HG02943 (cell line): ENCODE measurements around the gene ZNF346.
"Not testable (repeated sequence)": the region's sequence is repeated elsewhere in the genome, so short reads cannot be mapped to it uniquely, and the experiment has no call there.

Experiments
- ATAC-seq: cut with Tn5 transposase; IDR thresholded peaks from one replicate; pipeline ENCODE4 v1.9.1; 2021; ENCODE audit warnings: mild to moderate bottlenecking, low read depth, moderate library complexity; ENCODE audit not compliant: unreplicated experiment

ZNF346 gene

DNA sequence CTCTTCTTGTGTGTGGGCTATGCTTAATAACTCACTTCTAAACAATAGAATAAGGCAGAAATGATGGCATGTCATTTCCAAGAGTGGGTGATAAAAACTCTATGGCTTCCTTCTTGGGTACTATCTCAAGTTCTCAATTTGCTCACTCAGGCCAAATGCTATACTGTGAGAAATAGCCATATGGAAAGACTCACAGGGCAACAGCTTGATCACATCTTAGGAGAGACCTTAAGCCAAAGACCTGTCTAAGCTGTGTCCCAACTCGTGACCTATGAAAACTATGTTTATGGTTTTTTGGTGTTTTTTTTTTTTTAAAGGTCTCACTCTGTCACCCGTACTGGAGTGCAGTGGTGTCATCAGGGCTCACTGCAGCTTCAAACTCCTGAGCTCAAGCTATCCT is 13.8 kb upstream of the ZNF346 start:
- no peak for ATAC-seq

DNA sequence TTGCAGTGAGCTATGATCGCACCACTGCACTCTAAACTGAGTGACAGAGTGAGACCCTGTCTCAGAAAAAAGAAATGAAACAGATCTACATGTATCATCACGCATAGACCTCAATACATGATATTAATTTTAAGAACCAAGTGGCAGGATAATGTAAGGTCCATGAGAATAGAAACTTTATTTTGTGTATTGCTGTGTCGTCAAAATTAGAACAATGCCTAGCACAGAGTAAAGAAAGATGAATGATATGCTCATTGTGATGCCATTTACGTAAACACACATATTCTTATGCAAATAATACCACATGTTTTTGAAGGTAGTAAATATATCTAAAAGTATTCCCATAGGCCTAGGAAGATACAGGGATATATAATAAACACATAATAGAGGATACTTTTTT is 12.3 kb upstream of the ZNF346 start:
- ATAC-seq: no peak

DNA sequence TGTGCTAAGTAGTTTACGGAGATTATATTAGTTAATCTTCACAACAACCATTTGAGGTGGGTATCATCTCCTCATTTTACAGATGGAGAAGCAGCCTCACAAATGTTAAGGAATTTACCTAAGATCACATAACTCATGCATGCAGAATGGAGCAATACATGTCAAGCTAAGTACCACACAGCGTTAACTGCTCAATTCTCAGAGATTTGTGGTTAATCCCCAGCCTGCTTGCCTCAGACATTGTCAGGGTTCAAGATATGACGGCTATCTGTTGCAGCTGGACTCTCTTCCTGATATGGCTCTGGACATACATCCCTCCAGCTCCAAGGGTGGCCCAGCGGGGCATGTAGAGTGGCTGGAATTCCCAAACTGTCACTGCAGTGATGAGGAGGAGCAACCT is 7.3 kb upstream of the ZNF346 start:
- ATAC-seq: no peak

DNA sequence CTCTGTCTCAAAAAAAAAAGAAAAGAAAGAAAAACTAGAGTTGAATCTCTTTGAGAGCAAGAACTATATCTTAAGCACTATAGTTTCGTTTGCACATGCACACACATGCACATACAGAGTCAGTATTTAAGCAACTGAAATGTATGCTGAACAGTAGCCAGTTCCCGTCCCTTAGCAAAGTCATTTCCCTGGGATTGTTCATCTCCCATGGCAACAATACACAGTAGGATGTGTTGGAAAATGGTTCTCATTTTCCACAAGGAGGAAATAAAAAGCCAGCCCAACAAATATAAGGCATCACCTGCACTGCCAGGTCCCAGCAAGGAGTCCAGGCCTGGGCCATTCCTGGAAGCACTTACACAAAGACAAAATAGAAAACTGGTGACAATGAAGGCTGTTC is 4.2 kb upstream of the ZNF346 start:
- ATAC-seq: no peak

DNA sequence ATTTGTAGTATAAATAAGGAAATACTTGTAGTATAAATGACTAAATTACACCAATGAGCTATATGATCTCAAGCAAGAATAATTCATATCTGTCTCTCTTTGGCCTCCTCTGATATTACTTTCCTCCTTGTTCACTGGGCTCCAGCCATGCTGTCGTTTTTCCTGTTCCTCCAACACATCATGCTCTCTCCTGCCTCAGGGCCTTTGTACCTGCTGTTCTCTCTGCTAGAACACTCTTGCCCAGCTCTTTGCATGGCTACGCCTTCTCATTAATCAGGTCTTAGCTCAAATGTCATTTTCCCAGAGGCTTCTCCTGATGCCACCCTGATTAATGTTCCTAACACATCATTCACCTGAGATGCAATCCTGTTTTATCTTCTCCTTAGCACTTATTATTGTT is 2.5 kb upstream of the ZNF346 start:
- no peak for ATAC-seq

DNA sequence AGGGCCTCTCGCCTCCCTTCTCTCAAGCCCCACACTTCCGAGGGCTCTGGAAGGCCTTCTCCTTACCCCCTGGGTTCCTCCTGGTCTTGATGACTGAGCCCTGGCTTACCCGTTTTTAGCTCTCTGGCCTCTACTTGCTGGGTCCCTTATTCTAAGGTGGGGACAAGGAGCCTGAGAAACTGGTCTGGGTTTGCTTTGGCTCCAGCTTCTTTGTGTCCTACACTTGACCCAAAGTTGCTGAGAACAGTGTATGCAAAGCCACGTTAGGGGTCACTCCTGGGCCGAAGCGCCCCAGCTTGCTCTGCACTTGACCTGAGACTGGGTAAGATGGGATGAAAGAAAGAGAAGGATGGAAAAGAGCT is 788 bp downstream of the ZNF346 start:
- no peak for ATAC-seq

DNA sequence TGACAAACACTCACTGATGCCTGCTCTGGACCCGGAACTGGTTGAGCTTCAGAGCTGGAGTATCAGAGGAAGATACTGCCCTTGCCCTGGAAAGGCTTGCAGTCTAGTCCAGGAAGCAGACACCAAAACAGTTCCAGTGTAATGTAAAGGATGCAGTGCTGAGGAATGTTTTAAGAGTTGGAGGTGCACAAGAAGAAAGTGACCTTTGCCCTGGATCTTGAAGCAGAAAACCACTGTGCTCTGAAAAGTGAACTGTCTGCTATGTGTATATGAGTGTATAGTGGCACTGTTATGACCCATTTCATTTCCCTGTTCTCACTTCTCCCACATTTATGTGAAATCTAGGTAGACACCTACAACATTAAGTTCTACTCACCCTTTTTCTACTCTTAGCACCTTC is 2.1 kb downstream of the ZNF346 start:
- ATAC-seq: no peak

DNA sequence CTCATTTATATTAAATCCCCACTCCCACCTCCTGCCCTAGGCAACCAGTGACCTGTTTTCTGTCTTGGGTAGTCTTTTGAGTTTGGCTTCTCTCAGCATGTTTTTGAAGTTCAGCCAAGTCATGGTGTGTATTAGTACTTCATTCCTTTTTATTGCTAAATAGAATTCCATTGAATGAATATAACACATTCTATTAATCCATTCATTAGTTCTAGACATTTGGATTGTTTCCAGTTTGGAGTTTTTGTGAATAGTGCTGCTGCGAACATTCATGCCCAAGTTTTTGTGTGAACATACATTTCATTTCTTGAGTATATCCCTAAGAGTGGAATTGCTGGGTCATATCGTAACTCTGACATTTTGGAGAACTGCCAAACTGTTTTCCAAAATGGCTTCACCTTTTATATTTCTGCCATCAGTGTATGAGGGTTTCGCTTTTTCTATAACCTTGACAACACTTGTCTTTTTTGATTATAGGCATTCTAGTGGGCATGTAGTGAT is 2.7 kb downstream of the ZNF346 start:
- ATAC-seq: no peak

DNA sequence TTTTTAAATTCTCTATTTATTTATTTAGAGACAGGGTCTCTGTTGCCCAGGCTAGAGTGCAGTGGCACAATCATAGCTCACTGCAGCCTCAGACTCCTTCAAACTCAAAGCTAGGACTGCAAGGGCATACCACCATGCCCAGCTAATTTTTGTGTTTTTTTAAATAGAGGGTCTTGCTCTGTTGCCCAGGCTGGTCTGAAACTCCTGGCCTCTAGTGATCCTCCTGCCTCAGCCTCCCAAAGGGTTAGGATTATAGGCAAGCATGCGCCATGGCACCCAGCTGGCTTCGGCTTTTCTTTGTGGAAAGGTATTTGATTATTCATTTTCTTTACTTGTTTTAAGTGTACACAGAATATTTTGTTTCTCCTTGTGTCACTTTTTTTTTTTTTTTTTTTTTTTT is 5.2 kb downstream of the ZNF346 start:
- ATAC-seq: no peak

DNA sequence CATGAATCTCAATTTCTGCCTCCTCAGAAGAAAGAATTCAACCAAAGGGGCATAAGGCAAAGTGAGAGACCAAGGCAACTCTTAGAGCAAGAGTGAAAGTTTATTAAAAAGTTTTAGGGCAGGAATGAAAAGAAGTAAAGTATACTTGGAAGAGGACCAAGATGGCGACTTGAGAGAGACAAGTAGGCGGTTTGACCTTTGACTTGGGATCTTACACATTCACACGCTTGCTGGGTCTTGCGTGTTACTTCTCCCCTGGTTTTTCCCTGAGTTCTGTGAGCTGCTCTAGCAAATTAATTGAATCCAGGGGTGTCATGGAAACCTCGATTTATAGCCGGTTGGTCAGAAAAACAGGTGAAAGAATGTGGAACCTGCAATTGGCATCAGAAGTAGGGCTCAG is 7.0 kb downstream of the ZNF346 start:
- no peak for ATAC-seq

DNA sequence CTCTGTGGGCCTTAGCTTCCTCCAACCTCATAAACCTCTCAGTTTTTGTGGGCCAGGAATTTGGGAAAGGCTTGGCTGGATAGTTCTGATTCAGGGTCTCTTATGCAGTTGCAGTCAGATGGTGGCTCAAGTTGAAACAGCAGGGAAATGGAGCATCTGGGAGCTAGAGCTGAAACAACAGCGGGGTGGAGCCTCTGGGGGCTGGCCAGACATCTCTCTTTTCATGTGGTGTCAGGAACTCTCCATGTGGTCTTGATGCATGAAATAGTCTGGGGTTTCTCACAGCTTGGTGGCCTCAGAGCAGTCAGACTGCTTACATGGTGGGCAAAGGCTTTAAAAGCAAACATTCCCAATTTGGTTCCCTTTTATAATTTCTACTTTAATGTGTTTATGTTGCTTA is 13.5 kb downstream of the ZNF346 start:
- ATAC-seq: no peak

DNA sequence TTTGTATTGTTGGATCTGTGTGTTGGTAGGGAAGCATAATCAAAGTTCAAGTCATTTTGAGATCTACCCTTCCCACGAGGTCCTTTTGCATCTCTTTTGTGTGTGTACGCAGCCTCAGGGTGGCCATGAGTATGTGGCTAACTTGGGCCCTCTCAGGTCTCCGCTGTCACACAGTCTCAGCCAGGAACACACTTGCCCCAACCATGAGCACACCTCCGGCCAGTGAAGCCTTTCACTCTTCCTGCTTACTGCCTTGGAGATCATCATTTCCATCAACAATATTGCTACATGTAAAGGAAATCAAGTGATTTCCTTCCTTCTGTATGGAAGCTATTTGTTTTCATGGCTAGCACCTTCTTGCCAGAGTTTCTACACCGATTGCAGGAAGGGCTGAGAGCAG is 13.9 kb downstream of the ZNF346 start:
- ATAC-seq: no peak

DNA sequence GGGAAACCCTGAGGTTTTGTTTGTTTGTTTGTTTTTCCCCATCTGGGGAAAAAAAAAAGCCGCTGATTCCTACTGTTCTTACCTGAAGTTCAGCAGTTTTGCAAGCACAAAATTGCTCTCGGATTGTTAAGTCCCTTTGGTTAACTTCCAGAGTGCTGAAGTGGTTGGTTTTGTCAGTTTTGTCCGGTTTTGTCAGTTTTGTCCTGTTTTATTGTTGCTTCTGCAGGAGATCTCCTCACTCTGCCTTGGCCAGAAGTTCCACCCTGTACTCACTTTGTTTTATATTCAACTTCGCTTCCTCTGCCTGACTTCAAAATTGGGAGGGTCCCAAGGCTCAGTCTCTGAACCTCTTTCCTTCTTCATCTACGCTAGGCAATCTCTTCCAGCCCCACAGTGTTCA is 14.4 kb downstream of the ZNF346 start:
- ATAC-seq: no peak

DNA sequence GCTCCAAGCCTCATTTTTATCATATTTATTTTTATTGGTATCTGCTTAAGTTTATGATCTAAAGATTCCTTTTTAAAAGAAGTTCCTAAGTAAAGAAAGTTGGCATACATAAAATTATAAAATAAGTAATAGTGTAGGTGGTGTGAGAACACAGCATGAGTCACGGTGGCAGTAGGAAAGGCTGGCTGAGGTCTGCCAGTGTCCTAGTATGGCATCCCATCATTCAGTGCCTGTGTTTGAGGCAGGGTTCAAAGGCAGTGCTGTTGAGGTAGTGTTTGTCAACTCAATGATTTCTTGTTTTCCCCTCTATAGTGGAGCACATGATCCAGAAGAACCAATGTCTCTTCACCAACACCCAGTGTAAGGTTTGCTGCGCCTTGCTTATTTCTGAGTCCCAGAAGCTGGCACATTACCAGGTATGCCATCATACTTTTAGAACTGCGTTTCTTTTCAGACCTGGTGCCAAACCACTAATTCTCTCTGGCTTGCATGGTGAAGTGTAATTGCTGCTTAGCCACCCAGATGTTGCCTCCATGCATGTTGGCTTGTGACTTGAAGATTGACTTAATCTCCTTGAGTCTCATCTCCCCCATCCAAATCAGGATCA is 18.4 kb downstream of the ZNF346 start:
- no peak for ATAC-seq

DNA sequence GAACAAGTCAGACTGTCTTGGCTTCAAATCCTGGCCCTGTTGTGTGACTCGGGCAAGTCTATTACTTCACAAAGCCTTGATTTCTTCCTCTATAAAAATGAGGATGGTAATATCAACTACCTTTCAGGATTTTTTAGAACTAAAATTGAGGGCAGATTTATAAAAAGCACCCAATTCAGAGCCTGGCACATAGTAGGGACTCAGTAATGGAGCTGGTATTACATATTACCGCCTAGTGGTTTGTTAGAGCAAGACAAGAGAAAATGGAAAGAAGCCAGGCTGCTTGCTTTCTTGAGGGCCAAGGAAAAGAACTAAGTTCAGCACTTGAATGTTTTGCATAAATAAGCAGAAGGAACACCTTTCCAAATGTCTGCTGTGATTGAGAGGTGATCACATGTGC is 19.4 kb downstream of the ZNF346 start:
- ATAC-seq: no peak

DNA sequence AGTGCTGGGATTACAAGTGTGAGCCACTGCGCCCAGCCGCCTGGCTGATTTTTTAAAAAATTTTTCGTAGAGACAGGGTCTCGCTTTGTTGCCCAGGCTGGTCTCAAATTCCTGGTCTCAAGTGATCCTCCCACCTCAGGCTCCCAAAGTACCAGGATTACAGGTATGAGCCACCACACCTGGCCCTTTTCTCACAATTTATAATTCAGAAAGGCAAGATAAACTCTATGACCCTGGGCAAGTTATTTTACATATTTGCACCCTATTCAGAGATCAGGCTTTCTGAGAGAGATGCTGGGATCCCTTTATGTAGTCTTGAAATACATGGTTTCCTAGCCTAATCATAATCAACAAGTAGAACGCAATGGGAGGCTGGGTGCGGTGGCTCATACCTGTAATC is 20.6 kb downstream of the ZNF346 start:
- no peak for ATAC-seq

DNA sequence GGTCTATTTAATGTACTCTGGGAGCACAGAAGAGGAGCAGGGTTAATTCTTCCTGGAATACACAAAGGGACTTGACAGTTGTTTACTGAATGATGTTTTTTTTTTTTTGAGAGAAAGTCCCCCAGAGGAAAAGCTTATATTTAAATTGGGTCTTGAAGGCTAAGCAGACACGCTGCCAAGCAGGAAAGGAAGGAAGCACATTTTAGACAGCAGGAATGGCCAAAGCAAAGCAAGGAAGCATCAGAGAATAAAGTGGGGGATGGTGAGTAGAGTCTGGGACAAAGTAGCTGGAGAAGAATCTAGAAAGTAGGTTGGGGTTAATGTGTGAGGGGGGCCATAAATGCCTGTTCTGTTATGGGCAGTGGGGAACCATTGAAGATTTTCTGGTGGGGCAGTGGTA is 21.5 kb downstream of the ZNF346 start:
- ATAC-seq: no peak

DNA sequence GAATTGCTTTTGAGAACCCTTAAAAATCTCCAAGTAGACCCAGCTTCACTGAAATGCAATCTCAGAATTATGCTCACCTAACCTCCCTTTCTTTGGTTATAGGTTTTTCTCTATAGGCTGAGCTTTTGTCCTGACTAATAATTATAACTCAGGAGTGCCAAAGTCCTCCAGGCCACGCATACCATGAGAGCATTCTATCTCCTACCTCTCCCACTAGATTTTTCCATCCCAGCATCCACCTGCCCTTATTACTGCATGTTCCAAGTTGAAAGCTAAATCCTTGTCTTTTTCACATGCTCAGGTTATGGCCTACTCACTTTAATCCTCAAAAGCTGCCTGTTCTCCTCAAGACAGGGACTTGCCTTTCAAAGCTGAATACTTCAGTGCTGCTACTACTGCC is 22.1 kb downstream of the ZNF346 start:
- no peak for ATAC-seq

DNA sequence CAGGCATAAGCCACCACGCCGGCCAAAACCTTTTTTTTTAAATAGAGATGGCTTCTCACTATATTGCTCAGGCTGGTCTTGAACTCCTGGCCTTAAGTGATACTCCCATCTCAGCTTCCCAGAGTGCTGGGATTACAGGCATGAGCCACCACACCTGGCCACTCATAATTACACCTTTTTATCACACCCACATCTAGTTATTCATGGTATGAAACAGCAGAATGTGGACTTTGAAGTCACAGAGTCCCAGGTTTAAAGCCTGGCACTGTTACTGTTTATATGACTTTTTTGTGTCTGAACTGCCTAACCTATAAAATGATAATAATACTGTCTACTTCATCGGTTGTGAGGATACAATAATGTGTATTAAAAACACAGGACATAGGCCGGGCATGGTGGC is 23.1 kb downstream of the ZNF346 start:
- ATAC-seq: no peak

DNA sequence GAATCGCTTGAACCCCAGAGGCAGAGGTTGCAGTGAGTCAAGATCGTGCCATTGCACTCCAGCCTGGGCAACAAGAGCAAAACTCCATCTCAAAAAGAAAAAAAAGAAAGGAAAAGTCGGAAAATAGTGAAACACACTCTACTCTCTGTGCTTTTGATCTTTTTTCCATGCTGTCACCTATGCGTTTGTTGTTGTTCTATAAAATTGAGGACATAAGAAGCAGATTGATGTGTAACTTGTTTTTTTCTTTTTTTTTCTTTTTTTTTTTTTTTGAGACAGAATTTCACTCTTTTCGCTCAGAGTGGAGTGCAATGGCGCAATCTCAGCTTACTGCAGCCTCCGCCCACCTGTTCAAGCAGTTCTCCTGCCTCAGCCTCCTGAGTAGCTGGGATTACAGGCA is 26.0 kb downstream of the ZNF346 start:
- not testable (repeated sequence) for ATAC-seq

DNA sequence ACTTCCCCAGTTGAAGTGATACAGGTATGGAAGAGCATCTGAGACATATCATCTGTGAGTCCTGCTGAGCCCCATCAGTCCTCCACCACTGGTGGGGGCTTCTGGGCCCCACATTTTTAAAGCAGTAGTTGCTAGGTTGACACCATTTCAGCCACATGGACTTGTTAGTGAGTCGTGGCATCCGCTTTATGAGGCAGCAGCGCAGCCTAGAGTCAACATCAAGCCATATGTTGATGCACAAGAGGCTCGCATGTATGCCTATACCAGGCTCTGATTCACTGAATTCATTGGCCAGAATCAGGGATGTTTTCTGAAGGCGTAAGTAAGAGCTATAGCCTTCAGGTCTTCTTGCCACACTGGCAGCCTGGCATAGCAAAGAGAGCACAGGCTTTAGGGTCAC is 26.8 kb downstream of the ZNF346 start:
- no peak for ATAC-seq

DNA sequence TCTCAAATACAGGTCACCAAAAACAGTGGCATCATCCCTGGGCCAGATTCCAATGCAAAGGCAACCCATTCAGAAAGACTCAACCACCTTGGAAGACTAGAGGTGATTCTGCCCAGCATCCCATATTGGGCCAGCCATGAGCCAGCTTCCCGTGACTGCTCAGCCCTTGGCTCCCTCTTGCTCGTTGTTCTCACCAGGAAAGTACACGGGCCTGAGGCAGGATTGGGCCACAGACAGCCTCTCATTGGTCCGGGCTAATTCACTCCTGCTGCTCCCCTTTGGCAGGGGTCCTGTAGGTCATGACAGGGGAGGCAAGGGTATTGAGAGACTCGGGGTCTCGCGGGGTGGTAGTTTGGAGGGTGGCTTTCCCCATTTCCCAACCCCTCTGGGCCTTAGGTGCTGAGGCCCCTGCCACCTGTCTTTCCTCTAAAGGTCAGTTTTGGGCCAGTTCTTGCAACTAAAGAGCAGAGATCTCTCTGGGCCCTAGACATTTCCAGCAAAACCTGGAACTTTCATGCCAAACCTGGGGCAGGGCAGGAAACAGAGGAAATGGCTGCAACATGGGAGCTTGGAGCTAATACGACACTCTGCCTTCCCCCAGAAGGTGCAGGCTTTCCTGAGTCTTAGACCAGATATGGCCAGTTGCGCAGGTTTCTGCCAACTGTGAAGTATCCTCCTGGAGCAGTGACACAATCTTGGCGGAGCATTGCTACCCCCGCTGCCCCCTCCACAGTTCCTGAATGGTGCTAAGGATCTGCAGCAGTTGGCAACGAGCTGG is 42.2 kb downstream of the ZNF346 start:
- ATAC-seq: no peak
